Stimulated activated CD8-positive, alpha-beta memory T cell treated with anti-CD3 and anti-CD28 coated beads, Interleukin-15, amount 100 ng/mL, for 1 hour (primary cell): ENCODE measurements around the gene SCAPER.

ENCODE experiments used
- DNase-seq: peaks from one replicate; pipeline ENCODE4 v3.0.0-alpha.2; 2020; ENCODE audit warnings: low read depth

Gene SCAPER

GRCh38 chr15:76401285-76401684, 503.9 kb downstream of the SCAPER start:
- DNase-seq, result no peak

GRCh38 chr15:76398317-76399104, 506.6 kb downstream of the SCAPER start:
- no peak for DNase-seq

- DNase-seq, result no peak
Observed at GRCh38 chr15:76393614-76394013, 511.5 kb downstream of the SCAPER start.

GRCh38 chr15:76391847-76392246, 513.3 kb downstream of the SCAPER start:
- no peak for DNase-seq

- DNase-seq, result no peak
Observed at GRCh38 chr15:76391309-76391708, 513.8 kb downstream of the SCAPER start.

- no peak for DNase-seq
Observed at GRCh38 chr15:76390571-76390970, 514.6 kb downstream of the SCAPER start.

- no peak for DNase-seq
Observed at GRCh38 chr15:76386926-76387325, 518.2 kb downstream of the SCAPER start.

- DNase-seq, result no peak
Observed at GRCh38 chr15:76386178-76386577, 519.0 kb downstream of the SCAPER start.

GRCh38 chr15:76384409-76384808, 520.7 kb downstream of the SCAPER start:
- no peak for DNase-seq

GRCh38 chr15:76382987-76383728, 522.0 kb downstream of the SCAPER start:
- no peak for DNase-seq

GRCh38 chr15:76381366-76381765, 523.8 kb downstream of the SCAPER start:
- no peak for DNase-seq

- DNase-seq, result no peak
Observed at GRCh38 chr15:76380249-76380648, 524.9 kb downstream of the SCAPER start.

GRCh38 chr15:76378691-76379090, 526.4 kb downstream of the SCAPER start:
- DNase-seq, result no peak

- DNase-seq, result no peak
Observed at GRCh38 chr15:76377751-76378150, 527.4 kb downstream of the SCAPER start.

GRCh38 chr15:76377217-76377616, 527.9 kb downstream of the SCAPER start:
- DNase-seq, result no peak

GRCh38 chr15:76376816-76377215, 528.3 kb downstream of the SCAPER start:
- no peak for DNase-seq

- DNase-seq, result no peak
Observed at GRCh38 chr15:76376029-76376428, 529.1 kb downstream of the SCAPER start.

GRCh38 chr15:76368122-76368621, 537.0 kb downstream of the SCAPER start:
- no peak for DNase-seq

- no peak for DNase-seq
Observed at GRCh38 chr15:76366714-76367113, 538.4 kb downstream of the SCAPER start.

GRCh38 chr15:76363251-76363650, 541.9 kb downstream of the SCAPER start:
- DNase-seq, result no peak

GRCh38 chr15:76360416-76360815, 544.7 kb downstream of the SCAPER start:
- no peak for DNase-seq

- DNase-seq, result no peak
Observed at GRCh38 chr15:76359152-76359551, 546.0 kb downstream of the SCAPER start.

GRCh38 chr15:76358453-76358852, 546.7 kb downstream of the SCAPER start:
- DNase-seq, result no peak
